Endothelial cell (in vitro differentiated cells): ENCODE results near the gene SLC35F5. TPM values are rescaled to one million over a fixed set of nuclear protein-coding genes. Genes with fewer than 3 reads are reported as not detected.

Source experiments
- DNase-seq: peaks from one replicate; pipeline ENCODE4 v3.0.0; 2021; ENCODE audit warnings: low spot score
- H3K27ac Mint-ChIP-seq: one replicate; pipeline ENCODE4 v1.8.0; 2021; ENCODE audit warnings: mixed read lengths, inconsistent platforms; ENCODE audit not compliant: unreplicated experiment
- H3K27me3 Mint-ChIP-seq: one replicate; pipeline ENCODE4 v1.8.0; 2021; ENCODE audit warnings: mild to moderate bottlenecking, moderate library complexity, mixed read lengths, inconsistent platforms; ENCODE audit not compliant: unreplicated experiment
- H3K36me3 Mint-ChIP-seq: one replicate; pipeline ENCODE4 v1.8.0; 2021; ENCODE audit warnings: mild to moderate bottlenecking, low read depth, mixed read lengths, inconsistent platforms; ENCODE audit not compliant: unreplicated experiment
- H3K4me1 Mint-ChIP-seq: one replicate; pipeline ENCODE4 v1.8.0; 2021; ENCODE audit warnings: mild to moderate bottlenecking, mixed read lengths, inconsistent platforms; ENCODE audit not compliant: unreplicated experiment
- H3K4me3 Mint-ChIP-seq: one replicate; pipeline ENCODE4 v1.8.0; 2021; ENCODE audit warnings: mild to moderate bottlenecking, mixed read lengths, inconsistent platforms; ENCODE audit not compliant: unreplicated experiment
- H3K9me3 Mint-ChIP-seq: one replicate; pipeline ENCODE4 v1.8.0; 2021; ENCODE audit warnings: mixed read lengths, inconsistent platforms; ENCODE audit not compliant: unreplicated experiment
- total RNA-seq: library from RNA; stranded (reverse); fragmentation: NEBNext Ultra II Directional; extraction: Animal tissue kit (Norgen Biotek cat#: 25700); gene quantifications from one replicate; pipeline ENCODE4 v1.2.1, GENCODE V29; 2021; ENCODE audit not compliant: unreplicated experiment
- TF ChIP-seq, protein P1 (sequence below): fragments of 200-600 bp; sonication (generic); IDR thresholded peaks from one replicate; pipeline ENCODE4 v1.5.0; 2021; ENCODE audit warnings: antibody characterized with exemption; ENCODE audit not compliant: unreplicated experiment

Gene SLC35F5
- total RNA-seq, 1 donor from 2014 or later = 34.4 TPM

DNA sequence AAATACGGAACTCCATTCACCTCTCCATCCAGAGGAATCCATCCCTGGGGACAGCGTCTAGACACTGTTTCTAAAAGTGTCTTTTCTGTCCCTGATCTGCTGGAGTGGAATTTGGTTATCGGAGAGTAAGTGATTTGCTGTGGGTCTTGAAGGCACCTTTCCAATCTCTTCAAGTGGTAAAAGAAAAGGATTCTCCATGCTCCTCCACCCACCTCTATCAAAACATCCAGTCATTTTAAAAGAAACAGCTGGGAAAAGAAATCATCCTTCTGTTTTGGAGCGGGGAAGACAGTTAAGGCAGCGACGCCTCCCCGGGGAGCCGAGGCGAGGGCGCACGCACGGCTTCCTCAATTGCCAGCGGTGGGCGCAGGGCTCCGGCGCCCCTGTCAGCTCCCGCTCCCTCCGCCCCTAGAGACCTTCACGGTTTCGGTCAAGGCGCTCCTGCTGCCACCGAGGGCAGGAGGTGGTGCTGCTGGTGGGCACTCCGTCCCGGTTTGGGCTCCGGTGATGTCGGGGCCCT, 547 bp downstream of the SLC35F5 start:
- H3K27me3 Mint-ChIP-seq = peaks cover 3% of the 10 kb centered on the region
- H3K4me3 Mint-ChIP-seq = peak overlapping the region; percentile 100
- peaks cover 4% of the 10 kb centered on the region for H3K36me3 Mint-ChIP-seq
- peak overlapping the region; percentile 53 for H3K27ac Mint-ChIP-seq
- TF ChIP-seq, protein P1, sequence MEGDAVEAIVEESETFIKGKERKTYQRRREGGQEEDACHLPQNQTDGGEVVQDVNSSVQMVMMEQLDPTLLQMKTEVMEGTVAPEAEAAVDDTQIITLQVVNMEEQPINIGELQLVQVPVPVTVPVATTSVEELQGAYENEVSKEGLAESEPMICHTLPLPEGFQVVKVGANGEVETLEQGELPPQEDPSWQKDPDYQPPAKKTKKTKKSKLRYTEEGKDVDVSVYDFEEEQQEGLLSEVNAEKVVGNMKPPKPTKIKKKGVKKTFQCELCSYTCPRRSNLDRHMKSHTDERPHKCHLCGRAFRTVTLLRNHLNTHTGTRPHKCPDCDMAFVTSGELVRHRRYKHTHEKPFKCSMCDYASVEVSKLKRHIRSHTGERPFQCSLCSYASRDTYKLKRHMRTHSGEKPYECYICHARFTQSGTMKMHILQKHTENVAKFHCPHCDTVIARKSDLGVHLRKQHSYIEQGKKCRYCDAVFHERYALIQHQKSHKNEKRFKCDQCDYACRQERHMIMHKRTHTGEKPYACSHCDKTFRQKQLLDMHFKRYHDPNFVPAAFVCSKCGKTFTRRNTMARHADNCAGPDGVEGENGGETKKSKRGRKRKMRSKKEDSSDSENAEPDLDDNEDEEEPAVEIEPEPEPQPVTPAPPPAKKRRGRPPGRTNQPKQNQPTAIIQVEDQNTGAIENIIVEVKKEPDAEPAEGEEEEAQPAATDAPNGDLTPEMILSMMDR = no peak
- H3K9me3 Mint-ChIP-seq = no peaks in the 10 kb centered on the region
- H3K4me1 Mint-ChIP-seq = peaks cover 11% of the 10 kb centered on the region
- no peak for DNase-seq

DNA sequence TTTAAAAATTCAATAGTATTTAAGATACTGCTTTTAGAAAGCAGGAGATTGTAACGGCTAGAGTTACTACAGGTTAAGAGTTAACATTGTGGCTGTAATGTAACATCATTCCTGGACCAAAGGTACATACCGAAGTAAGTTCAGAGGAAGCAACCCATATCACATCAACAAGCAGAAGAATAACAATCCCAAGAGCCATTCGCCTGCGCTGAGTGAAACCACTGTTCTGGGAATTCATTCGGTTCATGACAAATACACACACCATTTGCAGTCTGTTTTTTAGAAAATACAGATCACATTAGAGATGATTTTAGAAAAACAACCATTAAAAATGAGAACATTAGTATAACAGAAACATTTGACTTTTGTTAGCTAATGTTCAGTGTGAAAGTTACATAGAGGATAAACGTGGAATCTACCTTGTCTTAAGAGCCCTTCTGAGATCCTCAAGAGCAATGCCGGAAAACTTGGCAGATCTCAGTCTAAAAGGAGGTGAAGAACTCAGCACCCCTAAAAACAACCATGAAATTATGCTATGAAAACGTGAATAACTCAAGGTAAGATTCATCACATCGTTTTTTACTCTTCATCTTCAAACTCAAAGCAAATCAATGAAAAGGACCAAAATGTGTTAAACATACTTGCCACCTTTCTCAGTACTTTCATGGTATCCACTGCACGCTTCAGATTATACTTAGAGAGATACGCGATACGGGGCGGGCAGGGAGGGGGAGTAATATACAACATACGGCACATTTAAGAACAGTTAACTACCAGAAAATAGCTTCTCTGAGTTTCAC, 1.2 kb downstream of the SLC35F5 start:
- DNase-seq = no peak
- peak overlapping the region; percentile 38 for H3K27ac Mint-ChIP-seq
- TF ChIP-seq, protein P1 = no peak

DNA sequence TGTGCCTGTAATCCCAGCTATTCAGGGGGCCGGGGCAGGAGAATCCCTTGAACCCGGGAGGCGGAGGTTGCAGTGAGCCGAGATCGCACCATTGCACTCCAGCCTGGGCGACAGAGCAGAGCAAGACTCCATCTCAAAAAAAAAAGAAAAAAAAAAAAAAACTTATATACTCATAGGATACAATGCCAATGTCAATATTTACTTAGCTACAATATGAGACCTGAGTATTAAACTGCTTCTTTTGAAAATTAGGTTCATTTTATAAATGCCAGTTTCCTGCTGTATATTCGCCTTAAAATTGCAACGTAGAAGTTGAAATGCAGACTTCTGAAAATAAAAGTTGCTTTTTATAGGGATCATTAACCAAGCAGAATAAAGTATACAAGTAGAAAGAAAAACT, 2.3 kb downstream of the SLC35F5 start:
- Mint-ChIP-seq H3K27me3 (peaks cover 3% of the 10 kb centered on the region), H3K27ac (no peak overlapping the region), H3K4me3 (no peak overlapping the region), H3K4me1 (peaks cover 11% of the 10 kb centered on the region), H3K9me3 (no peaks in the 10 kb centered on the region), H3K36me3 (peaks cover 9% of the 10 kb centered on the region)
- TF ChIP-seq, protein P1 = no peak
- DNase-seq = no peak

More for the DNA sequence above, 1.2 kb downstream of the SLC35F5 start:
- Mint-ChIP-seq H3K27me3 (peaks cover 3% of the 10 kb centered on the region), H3K9me3 (no peaks in the 10 kb centered on the region), H3K36me3 (peaks cover 9% of the 10 kb centered on the region), H3K4me1 (peaks cover 11% of the 10 kb centered on the region), H3K4me3 (peak overlapping the region; percentile 100)

DNA sequence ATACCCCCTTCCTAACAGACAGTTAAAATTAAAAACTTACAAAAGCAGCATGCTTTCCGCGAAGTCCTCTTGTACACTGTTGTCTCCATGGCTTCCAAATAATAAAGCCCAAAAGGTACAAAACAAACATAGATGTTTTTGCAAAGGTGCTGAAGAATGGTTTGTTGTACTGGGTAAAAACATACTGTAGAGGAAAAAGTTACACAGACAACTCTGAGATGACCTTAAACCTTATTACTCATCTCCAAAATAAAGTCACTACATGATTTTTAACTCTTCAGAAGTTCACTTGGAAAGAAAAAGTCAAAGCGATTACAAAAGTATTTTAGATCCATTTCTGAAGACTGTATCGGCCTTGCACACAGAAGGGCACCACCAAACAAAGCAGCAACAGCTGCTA, 6.1 kb downstream of the SLC35F5 start:
- no peaks in the 10 kb centered on the region for H3K9me3 Mint-ChIP-seq
- DNase-seq = no peak
- H3K4me1 Mint-ChIP-seq = peaks cover 3% of the 10 kb centered on the region
- peaks cover 8% of the 10 kb centered on the region for H3K36me3 Mint-ChIP-seq
- no peak overlapping the region for H3K27ac Mint-ChIP-seq
- TF ChIP-seq, protein P1 = no peak
- peak overlapping the region; percentile 35 for H3K4me3 Mint-ChIP-seq
- no peaks in the 10 kb centered on the region for H3K27me3 Mint-ChIP-seq

DNA sequence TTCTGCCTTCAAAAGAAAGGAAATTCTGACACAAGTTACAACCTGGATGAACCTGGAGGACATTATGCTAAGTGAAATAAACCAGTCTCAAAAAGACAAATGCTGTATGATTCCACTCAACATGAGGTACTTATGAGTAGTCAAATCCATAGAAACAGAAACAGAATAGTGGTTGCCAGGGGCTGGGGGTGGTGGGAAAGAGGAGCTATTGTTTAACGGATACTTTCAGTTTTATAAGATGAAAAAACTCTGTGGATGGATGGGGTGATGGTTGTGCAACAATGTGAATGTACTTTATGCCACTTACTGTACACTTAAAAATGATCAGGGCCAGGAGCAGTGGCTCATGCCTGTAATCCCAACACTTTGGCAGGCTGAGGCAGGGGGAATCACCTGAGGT, 15.4 kb downstream of the SLC35F5 start:
- no peak overlapping the region for H3K4me3 Mint-ChIP-seq
- H3K27ac Mint-ChIP-seq = no peak overlapping the region
- DNase-seq = no peak
- no peaks in the 10 kb centered on the region for H3K4me1 Mint-ChIP-seq
- H3K27me3 Mint-ChIP-seq = peaks cover 2% of the 10 kb centered on the region
- TF ChIP-seq, protein P1 = no peak
- H3K36me3 Mint-ChIP-seq = peaks cover 24% of the 10 kb centered on the region
- no peaks in the 10 kb centered on the region for H3K9me3 Mint-ChIP-seq
